Activated CD8-positive, alpha-beta memory T cell treated with anti-CD3 and anti-CD28 coated beads, Interleukin-2, amount 10 ng/mL, durations not matched to agents 7 days and 5 days (primary cell): ENCODE results near the gene PTPN2. TPM values are rescaled to one million over a fixed set of nuclear protein-coding genes. Genes with fewer than 3 reads are reported as not detected.
A peak's percentile ranks its signal among the peaks of the same experiment; 100 is the strongest.

ENCODE experiments used
- ATAC-seq: fragments of 150-1000 bp; cut with Tn5 transposase; one replicate; pipeline ENCODE4 v1.10.0; 2021; ENCODE audit warnings: moderate library complexity
- CTCF ChIA-PET: fragments of 350-600 bp; sonication (Branson Sonifier 250); formaldehyde crosslinking; loops from one replicate; lab custom pipeline; 2021; ENCODE audit warnings: antibody characterized with exemption; lab: Charles Lee
- DNase-seq: peaks from one replicate; pipeline ENCODE4 v3.0.0-alpha.2; 2020
- H3K27ac Mint-ChIP-seq: one replicate; pipeline ENCODE4 v1.8.0; 2021; ENCODE audit warnings: mild to moderate bottlenecking, mixed read lengths
- H3K27me3 Mint-ChIP-seq: one replicate; pipeline ENCODE4 v1.8.0; 2021; ENCODE audit warnings: mixed read lengths
- H3K36me3 Mint-ChIP-seq: one replicate; pipeline ENCODE4 v1.8.0; 2021; ENCODE audit warnings: mild to moderate bottlenecking, mixed read lengths
- H3K4me1 Mint-ChIP-seq: one replicate; pipeline ENCODE4 v1.8.0; 2021; ENCODE audit warnings: mixed read lengths
- H3K4me3 Mint-ChIP-seq: one replicate; pipeline ENCODE4 v1.8.0; 2021; ENCODE audit warnings: mild to moderate bottlenecking, moderate library complexity, mixed read lengths
- H3K9me3 Mint-ChIP-seq: one replicate; pipeline ENCODE4 v1.8.0; 2022; ENCODE audit warnings: low read depth, mixed read lengths
- total RNA-seq, 2 experiments: library from RNA; stranded (reverse); gene quantifications; one replicate each; pipeline ENCODE4 v1.2.3, GENCODE V29; 2021

The PTPN2 gene
- total RNA-seq, 2 experiments from 2014 or later, result 65.4 to 82.7 TPM

DNA sequence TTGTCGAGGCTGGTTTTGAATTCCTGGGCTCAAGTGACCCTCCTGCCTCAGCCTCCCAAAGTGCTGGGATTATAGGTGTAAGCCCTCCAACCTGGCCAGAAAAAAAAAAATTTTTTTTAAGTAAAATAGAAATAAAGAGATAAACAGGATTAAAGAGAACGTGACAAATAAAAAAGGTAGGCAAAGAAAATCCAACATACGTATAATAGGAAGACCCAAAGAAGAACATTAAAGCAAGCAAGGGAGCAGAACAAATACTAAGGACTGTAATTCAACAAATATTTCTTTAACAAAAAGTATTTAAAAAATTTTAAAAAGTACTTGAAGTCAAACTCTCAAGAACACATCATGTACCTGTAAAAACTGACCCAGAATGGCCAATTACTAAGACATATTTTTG is 56.4 kb downstream of the PTPN2 start:
- CTCF ChIA-PET, result no interaction called here
- Mint-ChIP-seq H3K4me1 (peaks cover 24% of the 10 kb centered on the region), H3K9me3 (peaks cover 6% of the 10 kb centered on the region), H3K27ac (no peak overlapping the region), H3K36me3 (peaks cover 78% of the 10 kb centered on the region), H3K4me3 (no peak overlapping the region), H3K27me3 (no peaks in the 10 kb centered on the region)
- DNase-seq (no peak), ATAC-seq (no peak)

DNA sequence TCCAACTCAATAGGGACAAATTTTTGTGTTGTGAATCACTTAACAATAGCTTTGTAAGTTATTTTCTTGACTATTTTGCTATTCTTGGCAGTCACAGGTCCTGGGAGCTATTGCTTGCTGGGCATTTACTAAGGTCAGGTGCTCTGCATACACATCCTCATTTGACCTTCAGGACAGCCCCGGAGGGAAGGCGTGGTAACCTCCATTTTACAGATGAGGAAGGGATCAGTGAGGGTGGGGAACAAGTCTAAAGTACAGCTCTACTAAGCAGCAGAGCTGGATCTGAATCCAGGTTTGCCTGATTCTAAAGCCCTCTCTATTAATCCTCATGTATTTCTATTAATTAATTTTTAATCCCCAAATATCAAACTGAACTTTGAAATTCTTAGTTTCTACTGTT is 58.8 kb downstream of the PTPN2 start:
- Mint-ChIP-seq H3K4me1 (peaks cover 24% of the 10 kb centered on the region), H3K9me3 (peaks cover 6% of the 10 kb centered on the region), H3K36me3 (peaks cover 75% of the 10 kb centered on the region), H3K4me3 (no peak overlapping the region), H3K27me3 (no peaks in the 10 kb centered on the region), H3K27ac (no peak overlapping the region)
- no peak for ATAC-seq
- DNase-seq, result no peak
- CTCF ChIA-PET, result interaction anchor here (1.9 kb wide), 1 partner anchor 10 kb away, joined by 6 read pairs; no protein-coding TSS in a partner anchor

DNA sequence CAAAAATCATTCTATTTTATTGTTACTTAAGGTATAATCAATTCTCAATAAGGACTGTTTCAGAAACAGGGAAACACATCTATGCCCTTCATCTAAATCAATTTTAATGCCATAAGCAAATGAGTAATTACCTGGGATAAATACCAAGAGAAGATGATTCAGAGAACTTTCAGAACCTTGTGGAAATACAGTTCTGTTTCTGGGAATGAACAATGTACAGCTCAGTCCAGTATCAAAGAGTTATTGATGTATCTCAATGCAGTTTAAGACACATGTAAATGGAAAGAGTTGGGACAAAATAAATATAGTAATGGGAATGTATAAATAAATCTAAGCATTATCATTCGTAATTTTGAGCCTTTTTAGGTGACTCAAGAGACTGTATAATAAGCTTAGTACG is 60.1 kb downstream of the PTPN2 start:
- H3K27ac Mint-ChIP-seq, result no peak overlapping the region
- no peaks in the 10 kb centered on the region for H3K27me3 Mint-ChIP-seq
- no peak for ATAC-seq
- peaks cover 67% of the 10 kb centered on the region for H3K36me3 Mint-ChIP-seq
- H3K9me3 Mint-ChIP-seq, result peaks cover 6% of the 10 kb centered on the region
- H3K4me3 Mint-ChIP-seq, result no peak overlapping the region
- peaks cover 28% of the 10 kb centered on the region for H3K4me1 Mint-ChIP-seq
- CTCF ChIA-PET, result interaction anchor here (1.9 kb wide), 1 partner anchor 11 kb away, joined by 6 read pairs; no protein-coding TSS in a partner anchor
- no peak for DNase-seq

DNA sequence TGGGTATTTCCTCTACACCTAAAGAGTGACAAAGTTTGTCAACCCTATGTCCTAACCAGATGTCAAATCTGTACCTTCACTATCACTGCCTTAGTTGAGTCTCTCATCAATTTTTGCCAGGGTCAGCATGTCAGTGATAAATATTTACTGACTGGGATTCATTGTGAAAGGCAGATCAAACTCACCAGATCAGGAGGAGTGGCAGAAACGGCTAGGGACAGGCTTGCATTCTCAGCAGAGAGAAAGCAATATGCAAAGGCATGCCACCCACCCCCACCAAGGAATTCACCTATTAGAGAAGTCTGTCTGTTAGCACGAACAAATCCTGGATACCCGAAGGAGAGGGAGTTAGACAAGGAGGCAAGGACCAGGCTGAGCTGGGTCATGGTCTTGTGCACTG is 62.6 kb downstream of the PTPN2 start:
- DNase-seq (no peak), ATAC-seq (no peak)
- Mint-ChIP-seq H3K27me3 (no peaks in the 10 kb centered on the region), H3K36me3 (peaks cover 62% of the 10 kb centered on the region), H3K4me3 (no peak overlapping the region), H3K27ac (no peak overlapping the region), H3K4me1 (peaks cover 20% of the 10 kb centered on the region), H3K9me3 (no peaks in the 10 kb centered on the region)
- CTCF ChIA-PET, result interaction anchor here (1.9 kb wide), 1 partner anchor 10 kb away, joined by 4 read pairs; no protein-coding TSS in a partner anchor

DNA sequence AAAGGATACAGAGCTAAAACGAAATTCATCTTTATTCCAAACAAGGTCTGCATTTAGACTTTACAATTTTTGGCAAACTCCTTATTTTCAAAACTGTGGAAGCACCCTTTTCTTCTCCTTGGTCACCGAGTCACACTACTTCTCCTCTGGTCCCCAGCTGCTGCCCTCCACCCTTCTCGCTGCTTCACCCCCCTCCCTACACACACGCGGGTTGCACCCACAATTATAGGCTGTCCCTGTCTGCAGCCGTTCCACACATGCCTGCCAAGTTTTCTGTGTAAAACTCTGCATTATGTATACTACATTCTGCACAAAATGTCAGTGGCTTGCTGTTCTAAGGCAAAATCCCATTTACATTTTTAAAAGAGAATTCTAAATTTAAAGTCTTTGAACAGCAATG is 63.5 kb downstream of the PTPN2 start:
- ATAC-seq, result no peak
- CTCF ChIA-PET, result interaction anchor here (1.8 to 1.9 kb wide), 2 partner anchors 9 to 73 kb away, joined by 4 read pairs; no protein-coding TSS in a partner anchor
- Mint-ChIP-seq H3K4me3 (no peak overlapping the region), H3K4me1 (peaks cover 20% of the 10 kb centered on the region), H3K36me3 (peaks cover 63% of the 10 kb centered on the region), H3K27me3 (no peaks in the 10 kb centered on the region), H3K9me3 (no peaks in the 10 kb centered on the region), H3K27ac (peak overlapping the region; percentile 69)
- no peak for DNase-seq

DNA sequence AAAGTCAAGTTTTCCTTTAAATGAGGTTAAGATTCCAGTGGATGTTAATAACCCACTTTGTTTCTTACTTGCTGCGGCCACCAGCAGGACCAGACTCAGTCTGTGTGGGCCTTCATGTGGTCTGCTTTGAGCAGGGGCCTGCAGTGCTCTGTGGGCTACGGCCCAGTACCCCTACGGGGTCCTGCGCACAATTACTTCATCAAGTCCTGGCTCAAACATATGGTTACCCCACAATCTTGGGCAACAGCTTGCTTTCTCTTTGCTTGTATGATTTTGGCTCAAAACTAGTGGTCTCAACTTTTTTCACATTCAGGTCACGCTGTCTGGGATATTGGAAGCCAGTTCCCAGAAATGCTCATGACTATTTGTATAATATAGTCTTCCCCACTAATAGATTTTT is 64.2 kb downstream of the PTPN2 start:
- DNase-seq (no peak), ATAC-seq (no peak)
- peaks cover 20% of the 10 kb centered on the region for H3K4me1 Mint-ChIP-seq
- peaks cover 57% of the 10 kb centered on the region for H3K36me3 Mint-ChIP-seq
- H3K27ac Mint-ChIP-seq, result peak overlapping the region; percentile 46
- no peaks in the 10 kb centered on the region for H3K9me3 Mint-ChIP-seq
- no peak overlapping the region for H3K4me3 Mint-ChIP-seq
- H3K27me3 Mint-ChIP-seq, result no peaks in the 10 kb centered on the region
- CTCF ChIA-PET, result interaction anchor here (1.8 to 1.9 kb wide), 2 partner anchors 8 to 74 kb away, joined by 4 read pairs; no protein-coding TSS in a partner anchor

DNA sequence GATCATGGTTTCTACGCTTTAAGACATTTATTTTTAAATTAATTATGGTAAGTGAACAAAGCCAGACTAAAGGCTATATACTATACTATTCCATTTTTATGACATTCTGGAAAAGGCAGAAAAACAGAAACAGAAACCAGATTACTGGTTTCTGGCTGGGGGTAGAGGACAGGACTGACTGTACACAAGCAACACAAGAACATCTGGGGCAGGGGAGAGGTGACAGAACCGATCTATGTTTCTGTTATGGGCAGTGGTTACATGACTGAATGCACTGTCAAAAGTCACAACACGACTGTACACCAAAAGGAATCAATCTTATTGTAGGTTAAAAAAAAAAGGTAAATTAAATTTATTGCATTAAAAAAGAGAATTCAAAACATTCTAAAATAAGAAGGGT is 64.7 kb downstream of the PTPN2 start:
- Mint-ChIP-seq H3K36me3 (peaks cover 58% of the 10 kb centered on the region), H3K27ac (peak overlapping the region; percentile 37), H3K27me3 (no peaks in the 10 kb centered on the region), H3K4me3 (no peak overlapping the region), H3K4me1 (peaks cover 20% of the 10 kb centered on the region), H3K9me3 (no peaks in the 10 kb centered on the region)
- DNase-seq, result peak; percentile 62
- CTCF ChIA-PET, result interaction anchor here (1.8 kb wide), 1 partner anchor 74 kb away, joined by 4 read pairs; no protein-coding TSS in a partner anchor
- peak; percentile 96 for ATAC-seq

DNA sequence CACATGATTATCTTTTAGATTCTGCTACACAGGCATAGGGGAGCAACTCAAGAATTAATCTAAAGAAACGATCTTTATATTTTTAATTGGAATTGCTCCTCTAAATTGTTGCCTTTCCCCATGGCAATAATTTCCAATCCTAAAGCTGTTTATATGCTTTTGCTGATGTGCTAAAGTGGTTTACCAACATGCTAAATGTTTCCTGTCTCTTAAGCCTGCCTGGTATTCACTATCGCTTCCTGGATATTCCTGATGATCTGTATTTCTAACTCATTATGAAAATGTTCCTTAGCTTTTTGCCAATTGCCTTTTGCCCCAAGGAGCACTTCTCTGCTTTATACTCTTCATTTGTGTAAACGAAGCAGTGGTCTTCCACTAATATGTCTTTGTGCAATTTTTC is 65.8 kb downstream of the PTPN2 start:
- peaks cover 20% of the 10 kb centered on the region for H3K4me1 Mint-ChIP-seq
- no peaks in the 10 kb centered on the region for H3K27me3 Mint-ChIP-seq
- no peak overlapping the region for H3K27ac Mint-ChIP-seq
- no peaks in the 10 kb centered on the region for H3K9me3 Mint-ChIP-seq
- ATAC-seq (no peak), DNase-seq (no peak)
- H3K36me3 Mint-ChIP-seq, result peaks cover 57% of the 10 kb centered on the region
- H3K4me3 Mint-ChIP-seq, result no peak overlapping the region
- CTCF ChIA-PET, result interaction anchor here (0.6 kb wide), 1 partner anchor 1060 kb away, joined by 3 read pairs; no protein-coding TSS in a partner anchor

DNA sequence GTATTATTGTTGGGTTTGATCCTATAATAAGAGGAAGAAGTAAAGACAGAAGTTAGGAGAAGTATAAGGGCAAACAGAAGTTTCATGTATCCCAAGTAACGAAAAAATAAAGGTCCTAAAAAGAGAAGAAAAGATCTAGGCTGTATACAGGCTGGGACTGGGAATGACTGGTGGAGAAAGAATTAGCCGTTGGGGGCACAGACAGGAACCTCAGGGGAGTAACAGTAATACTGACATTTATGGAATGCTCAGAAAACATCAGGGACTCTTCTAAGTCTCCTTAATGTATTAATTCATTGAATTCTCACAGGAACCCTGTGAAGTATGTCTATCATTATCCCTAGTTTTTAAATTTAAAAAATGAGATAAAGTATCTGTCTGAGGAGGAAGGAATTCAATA is 67.6 kb downstream of the PTPN2 start:
- CTCF ChIA-PET, result interaction anchor here (0.9 to 1.2 kb wide), 3 partner anchors 16 to 73 kb away, joined by 3 read pairs; no protein-coding TSS in a partner anchor
- Mint-ChIP-seq H3K4me3 (no peak overlapping the region), H3K9me3 (no peaks in the 10 kb centered on the region), H3K27ac (no peak overlapping the region), H3K36me3 (peaks cover 53% of the 10 kb centered on the region), H3K27me3 (no peaks in the 10 kb centered on the region), H3K4me1 (peaks cover 20% of the 10 kb centered on the region)
- no peak for DNase-seq
- ATAC-seq, result no peak

DNA sequence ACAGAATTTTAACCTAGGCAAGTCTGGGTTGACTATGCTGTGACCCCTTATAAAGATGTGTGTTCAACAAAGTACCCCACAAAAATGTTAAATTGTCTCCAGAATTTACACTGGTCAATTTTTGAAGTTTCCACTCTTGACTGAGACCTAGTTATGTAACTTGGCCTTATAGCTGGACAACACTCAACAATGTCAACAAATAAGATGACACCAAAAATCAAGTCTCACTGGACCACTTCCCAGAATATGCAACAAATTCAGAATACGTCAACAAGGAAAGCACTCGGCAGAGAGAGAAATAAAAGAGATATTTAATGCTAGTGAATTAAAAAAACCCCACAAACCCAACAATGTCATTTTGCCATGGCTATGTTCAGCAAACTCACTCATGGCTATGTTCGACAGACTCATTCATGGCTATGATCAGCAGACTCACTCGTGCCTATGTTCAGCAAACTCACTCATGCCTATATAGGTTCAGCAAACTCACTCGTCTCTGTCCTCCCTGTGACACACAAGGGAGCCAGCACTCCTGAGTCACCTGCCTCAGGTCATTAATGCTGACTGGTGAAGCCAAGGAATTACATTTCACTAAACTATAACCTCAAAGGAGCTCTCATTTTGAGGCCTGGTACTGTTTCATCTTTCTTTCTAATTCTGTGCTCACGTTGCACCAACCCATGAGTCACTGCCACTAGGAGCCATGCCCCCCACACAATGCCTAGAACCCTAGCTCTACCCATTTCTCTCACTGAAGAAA is 72.7 kb downstream of the PTPN2 start:
- ATAC-seq, result no peak
- CTCF ChIA-PET, result interaction anchor here (1.0 kb wide), 1 partner anchor 9 kb away, joined by 4 read pairs; no protein-coding TSS in a partner anchor
- Mint-ChIP-seq H3K36me3 (peaks cover 62% of the 10 kb centered on the region), H3K4me1 (no peaks in the 10 kb centered on the region), H3K27me3 (no peaks in the 10 kb centered on the region), H3K27ac (no peak overlapping the region), H3K9me3 (no peaks in the 10 kb centered on the region), H3K4me3 (no peak overlapping the region)
- no peak for DNase-seq

DNA sequence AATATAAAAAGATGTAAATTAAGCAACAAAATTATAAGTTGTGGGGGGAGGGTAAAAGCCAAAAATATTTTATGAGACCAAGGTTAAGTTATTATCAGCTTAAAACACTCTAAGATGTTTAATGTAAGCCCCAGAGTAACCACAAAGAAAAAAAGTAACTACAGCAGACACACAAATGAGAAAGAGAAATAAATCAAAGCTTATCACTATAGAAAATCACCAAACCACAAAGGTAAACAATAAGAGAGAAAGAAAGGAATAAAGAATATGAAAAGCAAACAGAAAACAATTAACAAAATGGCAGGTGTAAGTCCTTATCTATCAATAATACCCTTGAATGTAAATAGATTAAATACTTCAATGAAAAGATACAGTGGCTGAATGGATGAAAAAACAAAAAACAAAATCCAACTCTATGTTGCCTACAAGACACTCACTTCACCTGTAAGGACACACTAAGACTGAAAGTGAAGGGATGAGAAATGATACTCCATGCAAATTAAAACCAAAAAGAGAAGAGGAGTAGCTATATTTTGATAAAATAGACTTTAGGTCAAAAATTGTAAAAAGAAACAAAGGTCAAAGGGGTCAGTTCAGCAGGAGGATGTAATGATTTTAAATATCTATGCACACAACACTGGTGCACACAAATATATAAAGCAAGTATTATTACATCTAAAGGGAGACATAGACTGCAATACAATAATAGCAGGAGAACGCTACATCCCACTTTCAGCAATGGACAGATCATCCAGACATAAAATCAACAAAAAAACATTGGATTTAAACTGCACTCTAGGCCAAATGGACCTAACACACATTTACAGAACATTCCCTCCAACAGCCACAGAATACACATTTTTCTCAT is 80.7 kb downstream of the PTPN2 start:
- Mint-ChIP-seq H3K4me1 (peaks cover 14% of the 10 kb centered on the region), H3K27ac (no peak overlapping the region), H3K9me3 (no peaks in the 10 kb centered on the region), H3K27me3 (no peaks in the 10 kb centered on the region), H3K36me3 (peaks cover 53% of the 10 kb centered on the region), H3K4me3 (no peak overlapping the region)
- CTCF ChIA-PET, result interaction anchor here (0.8 to 1.5 kb wide), 2 partner anchors 44 to 131 kb away, joined by 3 to 7 read pairs; no protein-coding TSS in a partner anchor
- DNase-seq (no peak), ATAC-seq (no peak)

DNA sequence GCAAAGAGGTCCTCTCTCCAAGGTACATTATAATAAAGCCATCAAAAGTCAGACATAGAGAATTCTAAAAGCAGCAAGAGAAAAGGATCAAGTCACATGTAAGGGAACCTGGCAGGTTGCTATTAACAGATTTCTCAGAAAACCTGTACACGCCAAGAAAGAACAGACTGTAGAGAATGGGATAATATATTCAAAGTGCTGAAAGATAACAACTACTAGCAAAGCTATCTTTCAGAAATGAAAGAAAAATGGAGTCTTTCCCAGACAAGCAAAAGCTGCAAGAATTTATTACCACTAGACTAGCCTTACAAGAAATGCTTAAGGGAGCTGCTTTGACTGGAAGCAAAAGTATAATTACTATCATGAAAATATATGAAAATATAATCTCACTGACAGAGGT is 81.5 kb downstream of the PTPN2 start:
- Mint-ChIP-seq H3K9me3 (no peaks in the 10 kb centered on the region), H3K27me3 (no peaks in the 10 kb centered on the region), H3K4me1 (peaks cover 14% of the 10 kb centered on the region), H3K36me3 (peaks cover 56% of the 10 kb centered on the region), H3K4me3 (no peak overlapping the region), H3K27ac (no peak overlapping the region)
- DNase-seq (no peak), ATAC-seq (no peak)
- CTCF ChIA-PET, result interaction anchor here (0.8 to 1.5 kb wide), 2 partner anchors 45 to 132 kb away, joined by 3 to 7 read pairs; no protein-coding TSS in a partner anchor

DNA sequence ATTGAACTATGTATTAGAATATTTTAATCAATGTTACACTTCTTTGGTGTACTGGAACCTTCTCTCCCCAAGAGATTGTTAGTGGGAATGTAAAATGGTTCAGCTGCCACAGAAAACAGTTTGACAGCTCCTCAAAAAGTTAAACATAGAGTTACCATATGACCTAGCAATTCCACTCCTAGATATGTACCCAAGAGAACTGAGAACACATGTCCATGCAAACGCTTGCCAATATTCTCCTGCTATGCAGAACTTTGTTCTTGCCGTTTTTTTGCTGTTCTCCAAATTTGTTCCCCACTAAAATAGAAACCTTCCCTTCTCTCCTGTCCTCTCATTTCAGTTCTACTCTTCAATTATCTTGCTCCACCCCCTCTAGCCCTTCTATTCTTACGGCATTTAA is 87.6 kb downstream of the PTPN2 start:
- ATAC-seq, result no peak
- H3K9me3 Mint-ChIP-seq, result no peaks in the 10 kb centered on the region
- CTCF ChIA-PET, result interaction anchor here (1.2 kb wide), 1 partner anchor 82 kb away, joined by 3 read pairs; no protein-coding TSS in a partner anchor

More for the DNA sequence above, 87.6 kb downstream of the PTPN2 start:
- no peak for DNase-seq
- Mint-ChIP-seq H3K27me3 (no peaks in the 10 kb centered on the region), H3K4me1 (peaks cover 4% of the 10 kb centered on the region), H3K36me3 (peaks cover 22% of the 10 kb centered on the region), H3K4me3 (no peak overlapping the region), H3K27ac (no peak overlapping the region)
